Urinary bladder (tissue), 4 donors: ENCODE measurements around the gene PEX26. TPM values are rescaled to one million over a fixed set of nuclear protein-coding genes. Genes with fewer than 3 reads are reported as not detected.
"Not testable (repeated sequence)": the region's sequence is repeated elsewhere in the genome, so short reads cannot be mapped to it uniquely, and the experiment has no call there.

ENCODE experiments used
- DNase-seq: peaks from one replicate; pipeline ENCODE4 v3.0.0-alpha.2; 2015; ENCODE audit errors: extremely low spot score
- H3K27ac ChIP-seq: one replicate; pipeline ENCODE4 v1.5.1; 2013; ENCODE audit warnings: low read depth, mild to moderate bottlenecking, moderate library complexity
- H3K36me3 ChIP-seq: one replicate; pipeline ENCODE4 v1.6.1; 2013; ENCODE audit warnings: mild to moderate bottlenecking, moderate library complexity; ENCODE audit not compliant: insufficient read depth
- H3K4me1 ChIP-seq: one replicate; pipeline ENCODE4 v1.6.1; 2013; ENCODE audit warnings: mild to moderate bottlenecking, moderate library complexity; ENCODE audit not compliant: insufficient read depth
- H3K4me3 ChIP-seq: one replicate; pipeline ENCODE4 v1.5.1; 2013; ENCODE audit warnings: low read depth, low read length
- whole genome bisulfite sequencing: extraction: QIAGEN DNeasy Blood & Tissue Kit; methylation state at CpG from one replicate; pipeline ENCODE4 v1.1.7; 2013; 5-methylcytosine and 5-hydroxymethylcytosine counted together
- polyA plus RNA-seq: library from polyadenylated mRNA; stranded (reverse); fragments of 200-250 nt; gene quantifications from one replicate; pipeline ENCODE4 v1.2.3, GENCODE V29; 2013
- total RNA-seq: library from RNA; depleted of rRNA; stranded (reverse); fragments of >200 nt; gene quantifications from one replicate; pipeline ENCODE4 v1.2.3, GENCODE V29; 2014
- donor health status: healthy with polysubstance abuse.
- donor health status: healthy.

PEX26 gene
- total and polyA plus RNA-seq, 2 donors: 11.9 to 17.5 TPM

DNA sequence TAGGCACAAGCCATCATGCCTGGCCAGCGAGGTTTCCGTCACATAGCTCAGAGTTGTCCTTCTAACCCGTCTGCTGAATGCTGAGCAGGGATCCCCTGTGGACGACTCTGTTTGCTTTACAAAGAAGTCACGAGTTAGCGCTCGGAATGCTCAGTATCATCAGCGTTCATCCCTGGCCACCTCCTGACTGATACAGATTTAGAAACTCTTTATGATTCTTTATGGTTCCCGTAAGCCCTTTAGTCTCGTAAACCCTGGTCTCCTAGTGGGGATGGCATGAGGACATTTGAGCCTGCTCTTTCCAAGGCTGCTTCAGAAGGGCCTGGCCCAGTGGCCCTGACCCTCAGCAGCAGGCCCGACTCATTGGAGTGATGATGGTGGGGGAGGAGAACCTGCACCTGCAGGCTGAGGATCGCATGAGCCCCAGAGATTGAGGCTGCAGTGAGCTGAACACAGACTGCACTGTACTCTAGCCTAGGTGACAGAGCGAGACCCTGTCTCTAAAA lies 9.6 kb downstream of the PEX26 start:
- Histone ChIP-seq H3K4me1 (no peaks in the 10 kb centered on the region), H3K27ac (no peak overlapping the region), H3K36me3 (peaks cover 4% of the 10 kb centered on the region), H3K4me3 (no peak overlapping the region)
- 77% methylated on average over 13 of the region's 13 CpGs for WGBS
- no peak for DNase-seq

DNA sequence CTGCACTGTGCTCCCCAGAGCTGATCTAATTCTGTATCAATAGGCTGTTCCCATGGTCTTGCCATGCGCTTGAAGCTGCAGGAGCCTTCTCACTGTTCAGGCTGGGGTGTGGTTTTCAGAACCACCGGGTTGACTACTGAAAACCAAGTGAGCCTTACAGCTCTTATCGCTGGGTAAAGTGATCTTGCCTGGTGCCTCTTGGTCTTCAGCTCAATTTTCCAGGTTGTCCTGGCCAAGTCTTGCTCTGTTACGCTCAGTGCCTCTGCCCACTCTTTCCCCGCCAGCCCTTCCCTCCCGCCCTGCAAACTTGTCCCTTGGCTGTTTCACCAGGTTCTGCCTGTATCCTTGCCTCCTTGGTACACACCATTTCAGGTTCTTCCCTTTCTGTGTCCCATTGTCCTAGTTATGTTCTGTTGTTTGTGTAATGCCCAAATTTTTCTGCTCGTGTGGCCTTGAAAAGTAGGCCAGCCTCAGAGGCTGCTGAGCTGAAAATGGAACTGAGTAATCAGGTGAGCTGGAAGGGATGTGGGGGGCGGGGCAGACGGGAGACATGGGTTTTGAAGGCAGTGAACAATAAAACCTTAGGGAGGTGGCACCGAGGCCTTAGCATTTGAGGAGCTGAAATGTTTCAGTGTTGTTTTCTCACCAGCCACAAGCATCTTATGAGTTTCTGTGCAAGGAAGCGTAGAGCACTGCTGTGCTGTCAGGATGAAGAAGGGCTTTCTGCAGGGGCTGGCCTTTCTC lies 11.2 kb downstream of the PEX26 start:
- Histone ChIP-seq H3K27ac (no peak overlapping the region), H3K4me1 (no peaks in the 10 kb centered on the region), H3K4me3 (no peak overlapping the region), H3K36me3 (peaks cover 4% of the 10 kb centered on the region)
- WGBS: 92% methylated on average over 11 of the region's 11 CpGs
- no peak for DNase-seq

DNA sequence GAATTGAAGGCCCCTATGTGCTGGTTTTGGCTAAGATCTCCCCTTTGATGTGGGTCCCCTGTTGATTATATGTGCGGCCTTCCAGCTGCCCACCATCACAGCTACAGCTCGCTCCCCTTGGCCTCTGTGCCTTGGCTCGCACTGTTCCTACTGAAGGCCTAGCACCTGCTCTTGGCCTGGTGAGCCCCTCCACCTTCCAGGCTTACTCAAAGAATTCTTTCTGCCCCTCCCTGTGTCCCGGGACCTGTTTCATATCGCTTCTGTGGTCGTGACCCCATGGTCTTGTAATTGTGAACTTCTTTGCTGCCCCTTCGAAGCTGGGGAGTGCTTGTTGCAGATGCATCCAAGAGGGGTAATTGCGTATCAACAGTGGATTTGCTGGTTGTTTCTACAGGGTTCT lies 12.5 kb downstream of the PEX26 start:
- WGBS: 94% methylated on average over 8 of the region's 8 CpGs
- Histone ChIP-seq H3K4me1 (no peaks in the 10 kb centered on the region), H3K4me3 (no peak overlapping the region), H3K27ac (no peak overlapping the region), H3K36me3 (peaks cover 4% of the 10 kb centered on the region)
- no peak for DNase-seq

GRCh38 chr22:18091478-18091877 lies 13.7 kb downstream of the PEX26 start:
- Histone ChIP-seq H3K4me1 (no peaks in the 10 kb centered on the region), H3K36me3 (peaks cover 4% of the 10 kb centered on the region), H3K27ac (peak overlapping the region; percentile 45), H3K4me3 (no peak overlapping the region)
- no peak for DNase-seq
- 69% methylated on average over 7 of the region's 7 CpGs for WGBS

DNA sequence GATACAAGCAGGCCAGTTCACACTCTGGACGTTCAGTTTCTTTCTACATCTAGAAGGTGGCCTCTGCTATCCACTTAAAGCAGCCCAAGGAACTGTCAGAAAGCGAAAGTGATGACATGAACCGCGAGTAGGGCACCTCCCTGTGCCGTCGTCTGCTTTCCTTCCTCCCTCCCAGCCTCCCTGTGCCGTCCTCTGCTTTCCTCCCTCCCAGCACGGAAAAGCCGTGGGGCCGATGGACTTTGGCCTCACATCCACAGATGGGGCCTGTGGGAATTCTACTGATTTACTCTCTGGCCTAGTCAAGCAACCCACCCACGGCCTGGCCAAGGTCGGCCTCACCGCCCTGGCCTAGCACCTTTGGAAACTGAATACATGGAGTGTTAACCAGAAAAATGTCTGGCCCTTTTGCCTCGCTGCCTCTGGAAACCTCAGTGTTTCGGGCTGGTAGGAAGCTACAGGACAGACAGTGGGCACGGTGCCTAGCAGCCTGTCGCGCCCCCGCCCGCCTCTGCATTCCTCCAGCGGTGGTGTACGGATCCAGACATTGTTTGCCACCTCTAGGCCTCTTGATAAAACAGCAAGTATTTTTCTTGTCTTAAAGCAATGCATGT lies 14.2 kb downstream of the PEX26 start:
- H3K4me1 ChIP-seq: no peaks in the 10 kb centered on the region
- no peak for DNase-seq
- peaks cover 4% of the 10 kb centered on the region for H3K36me3 ChIP-seq
- H3K4me3 ChIP-seq: no peak overlapping the region
- H3K27ac ChIP-seq: peak overlapping the region; percentile 45
- 45% methylated on average over 22 of the region's 22 CpGs for WGBS

DNA sequence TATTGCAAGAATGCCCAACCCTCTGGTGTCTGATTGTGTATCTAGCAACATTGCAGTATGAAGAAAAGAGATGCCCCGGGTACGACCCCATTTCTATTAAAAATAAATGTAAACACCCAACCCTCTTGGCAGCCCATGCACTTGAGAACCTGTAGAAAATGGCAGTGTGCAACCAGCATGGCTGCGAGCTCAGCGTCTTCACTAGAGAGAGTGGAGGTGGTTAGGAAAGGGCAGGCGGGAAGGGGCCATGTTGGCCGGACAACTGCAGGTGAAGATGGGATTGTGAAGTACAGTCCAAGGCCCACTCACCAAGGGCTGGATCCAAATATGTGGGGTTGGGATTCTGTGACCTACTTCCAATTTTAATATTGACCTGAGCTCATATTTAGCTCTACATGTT lies 15.9 kb downstream of the PEX26 start:
- DNase-seq: no peak
- Histone ChIP-seq H3K4me3 (no peak overlapping the region), H3K4me1 (no peaks in the 10 kb centered on the region), H3K27ac (no peak overlapping the region), H3K36me3 (peaks cover 4% of the 10 kb centered on the region)
- WGBS: 83% methylated on average over 6 of the region's 6 CpGs

GRCh38 chr22:18095101-18095805 lies 17.5 kb downstream of the PEX26 start:
- DNase-seq: no peak
- Histone ChIP-seq H3K36me3 (no peaks in the 10 kb centered on the region), H3K4me3 (no peak overlapping the region), H3K4me1 (no peaks in the 10 kb centered on the region), H3K27ac (no peak overlapping the region)
- WGBS: 78% methylated on average over 8 of the region's 8 CpGs

DNA sequence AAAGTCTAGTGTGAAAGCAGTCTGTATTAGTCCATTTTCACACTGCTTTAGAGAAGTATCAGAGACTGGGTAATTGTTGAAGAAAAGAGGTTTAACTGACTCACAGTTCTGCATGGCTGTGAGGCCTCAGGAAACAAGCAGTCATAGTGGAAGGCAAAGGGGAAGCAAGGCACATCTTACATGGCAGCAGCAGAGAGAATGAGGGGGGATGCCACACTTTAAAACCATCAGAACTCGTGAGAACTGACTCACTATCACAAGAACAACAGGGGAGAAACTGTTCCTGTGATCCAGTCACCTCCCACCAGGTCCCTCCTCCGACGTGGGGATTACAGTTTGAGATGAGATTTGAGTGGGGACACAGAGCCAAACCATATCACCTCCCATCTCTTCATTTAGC lies 19.0 kb downstream of the PEX26 start:
- no peak for DNase-seq
- 64% methylated on average over 3 of the region's 3 CpGs for WGBS
- Histone ChIP-seq H3K4me1 (no peaks in the 10 kb centered on the region), H3K36me3 (no peaks in the 10 kb centered on the region), H3K27ac (no peak overlapping the region), H3K4me3 (no peak overlapping the region)

DNA sequence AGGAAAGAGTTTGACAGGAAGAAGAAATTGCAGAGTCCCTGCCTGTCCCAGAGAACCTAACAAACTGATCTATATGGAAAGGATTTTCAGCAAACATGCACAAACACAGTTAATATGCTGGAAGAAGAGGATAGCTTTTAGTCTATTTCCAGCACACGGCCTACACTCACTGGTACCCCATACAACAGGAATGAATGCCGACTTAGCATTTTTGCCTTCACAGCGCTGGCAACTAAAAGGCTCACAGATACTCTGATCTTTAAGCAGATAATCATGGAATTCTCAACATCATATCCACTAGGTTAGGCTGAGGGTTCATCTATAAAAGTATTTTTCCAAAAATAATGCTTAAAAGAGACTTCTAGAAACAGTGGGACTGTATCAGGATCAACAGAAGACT lies 23.0 kb downstream of the PEX26 start:
- no peak overlapping the region for H3K27ac ChIP-seq
- no peak for DNase-seq
- H3K4me1 ChIP-seq: no peaks in the 10 kb centered on the region
- WGBS: 92% methylated on average over 3 of the region's 3 CpGs
- no peaks in the 10 kb centered on the region for H3K36me3 ChIP-seq
- H3K4me3 ChIP-seq: no peak overlapping the region

GRCh38 chr22:18101536-18101935 lies 23.7 kb downstream of the PEX26 start:
- Histone ChIP-seq H3K36me3 (no peaks in the 10 kb centered on the region), H3K27ac (no peak overlapping the region), H3K4me3 (no peak overlapping the region), H3K4me1 (no peaks in the 10 kb centered on the region)
- 88% methylated on average over 4 of the region's 4 CpGs for WGBS
- no peak for DNase-seq

DNA sequence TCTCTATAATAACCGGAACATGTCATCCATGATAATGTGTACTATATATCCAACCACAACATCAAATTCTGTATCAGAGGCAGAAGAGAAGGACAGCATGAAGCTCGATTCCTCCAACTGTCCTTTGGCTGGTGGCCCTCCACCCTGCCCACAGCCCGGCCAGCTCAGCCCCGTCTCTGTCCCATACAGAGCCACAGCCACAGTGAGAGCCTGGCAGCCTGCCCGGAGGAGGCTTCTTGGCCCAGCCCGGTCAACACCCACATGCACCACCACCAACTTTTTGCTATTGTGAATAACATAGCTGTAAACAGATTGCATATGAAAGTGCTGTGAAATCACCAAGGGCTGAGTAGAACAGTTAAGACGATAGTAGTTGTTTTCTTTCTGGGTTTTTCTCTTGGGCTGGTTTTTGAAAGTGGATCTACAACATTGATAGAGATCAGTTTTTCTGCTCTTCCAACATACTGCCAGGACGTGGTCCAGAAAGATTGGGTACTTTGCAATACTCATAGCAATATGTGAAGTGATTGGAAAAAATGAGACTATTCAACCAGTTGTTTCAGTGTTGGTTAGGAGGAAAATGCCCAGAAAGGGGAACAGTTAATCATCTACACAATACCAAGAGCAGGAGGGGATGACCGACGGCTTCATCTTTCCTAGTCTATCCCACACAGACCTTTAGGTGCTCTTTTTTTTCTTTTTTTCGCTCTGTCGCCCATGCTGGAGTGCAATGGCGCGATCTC lies 25.9 kb downstream of the PEX26 start:
- no peaks in the 10 kb centered on the region for H3K4me1 ChIP-seq
- DNase-seq: no peak
- WGBS: 90% methylated on average over 14 of the region's 14 CpGs
- no peak overlapping the region for H3K4me3 ChIP-seq
- no peak overlapping the region for H3K27ac ChIP-seq
- H3K36me3 ChIP-seq: no peaks in the 10 kb centered on the region

DNA sequence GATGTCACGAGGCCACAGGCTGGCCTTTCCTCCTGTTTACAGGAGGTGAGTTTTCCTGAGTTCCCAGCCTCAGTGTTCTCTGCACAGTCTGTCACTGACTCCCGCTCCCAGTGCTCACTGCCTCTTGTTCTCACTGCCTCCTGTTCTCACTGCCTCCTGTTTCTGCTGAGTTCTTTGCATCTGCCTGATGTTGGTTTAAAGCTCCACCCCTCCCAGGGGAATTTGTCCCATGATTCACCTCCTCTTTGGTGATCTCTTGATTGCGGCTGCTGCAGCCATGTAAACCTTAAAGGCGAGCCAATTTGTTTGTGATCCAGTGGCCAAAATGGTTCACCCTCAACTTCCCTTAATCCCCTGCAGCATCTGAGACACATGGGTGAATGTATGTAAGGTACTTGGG lies 26.8 kb downstream of the PEX26 start:
- WGBS: 92% methylated on average over 4 of the region's 4 CpGs
- Histone ChIP-seq H3K4me1 (no peaks in the 10 kb centered on the region), H3K27ac (no peak overlapping the region), H3K4me3 (no peak overlapping the region), H3K36me3 (no peaks in the 10 kb centered on the region)
- no peak for DNase-seq

DNA sequence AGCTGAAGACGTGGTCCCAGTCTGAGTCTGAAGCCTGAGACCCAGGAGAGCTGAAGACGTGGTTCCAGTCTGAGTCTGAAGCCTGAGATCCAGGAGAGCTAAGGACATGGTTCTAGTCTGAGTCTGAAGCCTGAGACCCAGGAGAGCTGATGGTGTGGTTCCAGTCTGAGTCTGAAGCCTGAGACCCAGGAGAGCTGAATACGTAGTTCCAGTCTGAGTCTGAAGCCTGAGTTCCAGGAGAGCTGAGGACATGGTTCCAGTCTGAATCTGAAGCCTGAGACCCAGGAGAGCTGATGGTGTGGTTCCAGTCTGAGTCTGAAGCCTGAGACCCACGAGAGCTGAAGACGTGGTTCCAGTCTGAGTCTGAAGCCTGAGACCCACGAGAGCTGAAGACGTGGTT lies 28.2 kb downstream of the PEX26 start:
- not testable (repeated sequence) for H3K36me3 ChIP-seq, DNase-seq, H3K4me3 ChIP-seq, H3K4me1 ChIP-seq, H3K27ac ChIP-seq
- WGBS: 95% methylated on average over 6 of the region's 7 CpGs
